NCI-H510A treated with DMSO at 0.1 percent for 48 hours (cell line): Measurements from ENCODE around the gene HMX1.

Experiments
- DNase-seq: peaks from one replicate; lab custom pipeline; 2025; lab: John Stamatoyannopoulos, UW

Gene HMX1

GRCh38 chr4:8868321-8869001 lies 3.2 kb downstream of the HMX1 start:
- no peak for DNase-seq

GRCh38 chr4:8867624-8868320 lies 3.9 kb downstream of the HMX1 start:
- DNase-seq, result no peak

- DNase-seq, result no peak
These were observed 4.6 kb downstream of the HMX1 start for GRCh38 chr4:8866828-8867623.

GRCh38 chr4:8866421-8866820 lies 5.2 kb downstream of the HMX1 start:
- no peak for DNase-seq

GRCh38 chr4:8865681-8866310 lies 5.8 kb downstream of the HMX1 start:
- DNase-seq, result no peak

GRCh38 chr4:8864912-8865680 lies 6.5 kb downstream of the HMX1 start:
- DNase-seq, result no peak

- DNase-seq, result no peak
These were observed 7.7 kb downstream of the HMX1 start for GRCh38 chr4:8863686-8864682.

- no peak for DNase-seq
These were observed 8.6 kb downstream of the HMX1 start for GRCh38 chr4:8862800-8863685.

GRCh38 chr4:8862334-8862733 lies 9.3 kb downstream of the HMX1 start:
- DNase-seq, result no peak

GRCh38 chr4:8861576-8862295 lies 9.9 kb downstream of the HMX1 start:
- no peak for DNase-seq

GRCh38 chr4:8860892-8861575 lies 10.6 kb downstream of the HMX1 start:
- DNase-seq, result no peak

GRCh38 chr4:8860096-8860891 lies 11.3 kb downstream of the HMX1 start:
- DNase-seq, result no peak

- DNase-seq, result no peak
These were observed 12.0 kb downstream of the HMX1 start for GRCh38 chr4:8859550-8860095.

GRCh38 chr4:8858701-8859210 lies 12.9 kb downstream of the HMX1 start:
- no peak for DNase-seq

- DNase-seq, result no peak
These were observed 13.6 kb downstream of the HMX1 start for GRCh38 chr4:8857766-8858700.
